ENCODE measurements around the gene NPIPA3. TPM values are rescaled to one million over a fixed set of nuclear protein-coding genes. Genes with fewer than 3 reads are reported as not detected.
"Not testable (repeated sequence)": the region's sequence is repeated elsewhere in the genome, so short reads cannot be mapped to it uniquely, and the experiment has no call there.

The NPIPA3 gene
- polyA plus RNA-seq, 1 experiment, result 1.7 TPM

DNA sequence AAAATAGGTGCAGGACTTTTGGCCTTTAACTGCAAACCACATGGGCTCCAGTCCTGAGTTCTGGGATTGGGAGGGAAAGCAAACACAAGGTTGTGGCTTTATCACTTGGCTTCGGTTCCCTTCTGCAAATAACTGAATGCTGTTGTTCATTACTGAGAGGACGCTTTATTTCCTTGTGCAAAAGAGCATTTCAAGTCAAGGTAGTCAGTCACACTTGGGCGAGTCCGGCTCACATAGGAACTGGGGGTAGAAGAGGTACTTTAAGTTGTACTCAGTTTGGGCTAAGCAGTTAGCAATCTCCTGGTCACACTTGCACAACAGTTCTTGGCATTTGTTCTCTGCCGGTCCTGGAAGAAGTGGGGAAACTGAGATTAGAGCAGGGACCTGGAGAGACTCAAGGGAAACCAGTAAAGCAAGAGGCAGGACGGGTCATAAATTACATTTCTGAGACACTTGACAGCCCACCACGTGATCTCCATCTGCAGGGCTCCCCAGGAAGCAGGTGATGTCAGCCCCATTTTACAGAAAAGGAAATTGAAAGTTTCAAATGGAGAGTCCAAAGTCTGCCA, 30.7 kb upstream of the NPIPA3 start:
- CTCF ChIA-PET, result no interaction called here
- TF ChIP-seq, protein P1, sequence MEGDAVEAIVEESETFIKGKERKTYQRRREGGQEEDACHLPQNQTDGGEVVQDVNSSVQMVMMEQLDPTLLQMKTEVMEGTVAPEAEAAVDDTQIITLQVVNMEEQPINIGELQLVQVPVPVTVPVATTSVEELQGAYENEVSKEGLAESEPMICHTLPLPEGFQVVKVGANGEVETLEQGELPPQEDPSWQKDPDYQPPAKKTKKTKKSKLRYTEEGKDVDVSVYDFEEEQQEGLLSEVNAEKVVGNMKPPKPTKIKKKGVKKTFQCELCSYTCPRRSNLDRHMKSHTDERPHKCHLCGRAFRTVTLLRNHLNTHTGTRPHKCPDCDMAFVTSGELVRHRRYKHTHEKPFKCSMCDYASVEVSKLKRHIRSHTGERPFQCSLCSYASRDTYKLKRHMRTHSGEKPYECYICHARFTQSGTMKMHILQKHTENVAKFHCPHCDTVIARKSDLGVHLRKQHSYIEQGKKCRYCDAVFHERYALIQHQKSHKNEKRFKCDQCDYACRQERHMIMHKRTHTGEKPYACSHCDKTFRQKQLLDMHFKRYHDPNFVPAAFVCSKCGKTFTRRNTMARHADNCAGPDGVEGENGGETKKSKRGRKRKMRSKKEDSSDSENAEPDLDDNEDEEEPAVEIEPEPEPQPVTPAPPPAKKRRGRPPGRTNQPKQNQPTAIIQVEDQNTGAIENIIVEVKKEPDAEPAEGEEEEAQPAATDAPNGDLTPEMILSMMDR (IDR thresholded peaks at IDR 0.05; ENCODE audit: insufficient read depth, low read depth, low read length), result no peak
- POLR2A ChIA-PET, result no interaction called here

DNA sequence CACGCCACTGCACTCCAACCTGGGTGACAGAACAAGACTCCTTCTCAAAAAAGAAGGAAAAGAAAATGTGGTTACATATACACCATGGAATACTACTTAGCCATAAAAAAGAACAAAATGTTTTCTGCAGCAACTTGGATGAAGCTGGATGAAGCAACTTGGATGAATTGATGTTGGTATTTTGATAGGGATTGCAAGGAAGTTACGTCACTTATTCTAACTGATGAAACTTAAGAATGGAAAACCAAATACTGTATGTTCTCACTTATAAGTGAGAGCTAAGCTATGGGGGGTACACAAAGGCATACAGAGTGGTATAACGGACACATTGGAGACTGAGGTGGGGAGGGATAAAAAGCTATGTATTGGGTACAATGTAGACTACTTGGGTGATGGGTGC, 26.6 kb upstream of the NPIPA3 start:
- Histone ChIP-seq H3K27me3 (ENCODE audit: control insufficient read depth, insufficient read depth, low read length) (peaks cover 3% of the 10 kb centered on the region), H3K4me3 (ENCODE audit: low read depth, low read length) (no peak overlapping the region), H3K36me3 (ENCODE audit: control insufficient read depth, insufficient read depth, low read length) (no peaks in the 10 kb centered on the region)
- ChIA-PET POLR2A (no interaction called here), CTCF (no interaction called here)
- no peak for DNase-seq (ENCODE audit: low read depth)
- TF ChIP-seq, protein P1 (IDR thresholded peaks at IDR 0.05; ENCODE audit: insufficient read depth, low read depth, low read length), result no peak

More for the DNA sequence above, 30.7 kb upstream of the NPIPA3 start:
- H3K4me3 ChIP-seq (ENCODE audit: low read depth, low read length), result no peak overlapping the region
- H3K27me3 ChIP-seq (ENCODE audit: control insufficient read depth, insufficient read depth, low read length), result no peaks in the 10 kb centered on the region
- DNase-seq (ENCODE audit: low read depth), result no peak
- H3K36me3 ChIP-seq (ENCODE audit: control insufficient read depth, insufficient read depth, low read length), result peaks cover 4% of the 10 kb centered on the region

DNA sequence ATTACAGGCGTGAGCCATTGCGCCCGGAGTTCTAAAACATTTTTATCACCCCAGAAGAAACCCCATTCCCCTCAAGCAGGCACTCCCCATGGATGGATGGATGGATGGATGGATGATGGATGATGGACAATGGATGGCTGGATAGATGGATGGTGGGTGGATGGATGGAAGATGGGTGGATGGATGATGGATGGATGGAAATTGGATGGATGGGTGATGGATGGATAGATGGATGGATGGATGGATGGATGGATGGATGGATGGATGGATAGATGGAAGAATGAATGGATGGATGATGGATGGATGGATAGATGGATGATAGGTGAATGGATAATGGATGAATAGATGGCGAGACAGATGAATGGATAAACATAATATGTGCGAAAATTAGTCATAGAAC, 25.6 kb upstream of the NPIPA3 start:
- ChIA-PET POLR2A (no interaction called here), CTCF (no interaction called here)
- no peak overlapping the region for H3K4me3 ChIP-seq (ENCODE audit: low read depth, low read length)
- no peak for DNase-seq (ENCODE audit: low read depth)
- H3K36me3 ChIP-seq (ENCODE audit: control insufficient read depth, insufficient read depth, low read length), result no peaks in the 10 kb centered on the region
- peaks cover 3% of the 10 kb centered on the region for H3K27me3 ChIP-seq (ENCODE audit: control insufficient read depth, insufficient read depth, low read length)
- TF ChIP-seq, protein P1 (IDR thresholded peaks at IDR 0.05; ENCODE audit: insufficient read depth, low read depth, low read length), result no peak

DNA sequence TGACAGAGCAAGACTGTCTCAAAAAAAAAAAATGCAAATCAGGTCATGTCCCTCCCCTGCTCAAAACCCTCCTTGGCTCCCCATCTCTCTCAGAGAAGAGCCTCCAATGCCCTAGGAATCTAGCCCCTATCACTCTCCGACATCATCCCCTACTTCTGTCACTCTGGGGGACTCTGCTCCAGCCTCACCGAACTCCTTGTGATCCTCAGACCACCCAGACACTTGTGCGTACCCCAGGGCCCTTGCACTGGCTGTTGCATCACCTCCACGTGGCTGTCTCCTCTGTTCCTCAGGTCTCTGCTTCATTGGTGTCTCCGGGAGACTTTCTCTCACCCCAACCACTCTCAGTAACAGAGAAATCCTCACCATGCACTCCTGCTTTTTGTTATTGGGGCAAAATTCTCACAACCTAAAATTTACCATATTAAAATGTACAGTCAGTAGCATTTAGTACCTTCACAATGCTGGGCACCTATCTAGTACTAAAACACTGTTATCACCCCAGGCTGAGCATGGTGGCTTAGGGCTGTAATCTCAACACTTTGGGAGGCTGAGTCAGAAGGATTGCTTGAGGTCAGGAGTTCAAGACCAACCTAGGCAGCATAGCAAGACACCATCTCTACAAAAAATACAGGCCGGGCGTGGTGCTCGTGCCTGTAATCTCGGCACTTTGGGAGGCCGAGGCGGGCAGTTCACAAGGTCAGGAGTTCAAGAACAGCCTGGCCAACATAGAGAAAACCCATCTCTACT, 24.3 kb upstream of the NPIPA3 start:
- CTCF ChIA-PET, result no interaction called here
- DNase-seq (ENCODE audit: low read depth), result no peak
- POLR2A ChIA-PET, result no interaction called here
- no peaks in the 10 kb centered on the region for H3K36me3 ChIP-seq (ENCODE audit: control insufficient read depth, insufficient read depth, low read length)
- peaks cover 3% of the 10 kb centered on the region for H3K27me3 ChIP-seq (ENCODE audit: control insufficient read depth, insufficient read depth, low read length)
- no peak overlapping the region for H3K4me3 ChIP-seq (ENCODE audit: low read depth, low read length)
- TF ChIP-seq, protein P1 (IDR thresholded peaks at IDR 0.05; ENCODE audit: insufficient read depth, low read depth, low read length), result no peak

DNA sequence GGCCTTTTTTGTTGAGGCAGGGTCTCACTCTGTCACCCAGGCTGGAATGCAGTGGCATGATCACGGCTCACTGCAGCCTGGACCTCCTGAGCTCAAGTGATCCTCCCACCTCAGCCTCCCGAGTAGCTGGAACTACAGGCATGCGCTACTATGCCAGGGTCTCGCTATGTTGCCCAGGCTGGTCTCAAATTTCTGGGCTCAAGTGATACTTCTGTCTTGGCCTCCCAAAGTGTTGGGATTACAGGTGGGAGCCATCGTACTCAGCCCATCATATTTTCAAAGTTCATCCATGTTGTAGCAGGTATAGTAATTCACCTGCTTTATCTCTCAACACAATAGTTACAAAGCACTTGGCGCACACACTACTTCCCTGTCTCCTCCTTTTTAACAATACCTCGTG, 22.8 kb upstream of the NPIPA3 start:
- H3K36me3 ChIP-seq (ENCODE audit: control insufficient read depth, insufficient read depth, low read length); H3K27me3 ChIP-seq (ENCODE audit: control insufficient read depth, insufficient read depth, low read length); H3K4me3 ChIP-seq (ENCODE audit: low read depth, low read length); POLR2A ChIA-PET; DNase-seq (ENCODE audit: low read depth): not testable (repeated sequence)
- CTCF ChIA-PET, result interaction anchor here (1.2 kb wide), 1 partner anchor 9 kb away, joined by 3 read pairs; no protein-coding TSS in a partner anchor

Data from BJ (cell line).